Esophagus (tissue), 2 donors: ENCODE results near the gene TRPM3. TPM values are rescaled to one million over a fixed set of nuclear protein-coding genes. Genes with fewer than 3 reads are reported as not detected.

Experiments used
- H3K27ac ChIP-seq, 2 donors: one replicate each; pipeline ENCODE4 v1.5.1; 2013; ENCODE audit warnings: low read depth in 2 of 2, mild to moderate bottlenecking in 2 of 2, inconsistent platforms in 1 of 2, low read length in 1 of 2, moderate library complexity in 1 of 2
- H3K27me3 ChIP-seq, 2 donors: one replicate each; pipeline ENCODE4 v1.6.1; 2013; ENCODE audit warnings: low read length in 2 of 2, control low read depth in 1 of 2, mild to moderate bottlenecking in 1 of 2; ENCODE audit not compliant: insufficient read depth in 2 of 2, control insufficient read depth in 1 of 2
- H3K36me3 ChIP-seq, 2 donors: one replicate each; pipeline ENCODE4 v1.6.1; 2013; ENCODE audit warnings: low read length in 1 of 2; ENCODE audit not compliant: control insufficient read depth in 2 of 2, insufficient read depth in 2 of 2
- H3K4me1 ChIP-seq, 2 donors: one replicate each; pipeline ENCODE4 v1.6.1; 2013; ENCODE audit warnings: low read length in 1 of 2; ENCODE audit not compliant: control insufficient read depth in 2 of 2, insufficient read depth in 2 of 2
- H3K4me3 ChIP-seq, 2 donors: one replicate each; pipeline ENCODE4 v1.5.1; 2013; ENCODE audit warnings: low read length in 2 of 2, mild to moderate bottlenecking in 2 of 2, low read depth in 1 of 2, moderate library complexity in 1 of 2
- H3K9me3 ChIP-seq, 2 donors: one replicate each; pipeline ENCODE4 v1.6.1; 2013; ENCODE audit warnings: mild to moderate bottlenecking in 2 of 2, low read depth in 1 of 2, low read length in 1 of 2, moderate library complexity in 1 of 2; ENCODE audit not compliant: control insufficient read depth in 2 of 2, insufficient read depth in 1 of 2
- WGBS, 2 donors: extraction: QIAGEN DNeasy Blood & Tissue Kit; methylation state at CpG; one replicate each; pipeline ENCODE4 v1.1.7; 2013; 5-methylcytosine and 5-hydroxymethylcytosine counted together
- polyA plus RNA-seq, 2 donors: library from polyadenylated mRNA; stranded (reverse); fragments of 200-250 nt; gene quantifications; one replicate each; pipeline ENCODE4 v1.2.3, GENCODE V29; 2013
- donor health status: healthy with polysubstance abuse.
- donor health status: Bipolar disorder and iron deficiency.

TRPM3 gene
- polyA plus RNA-seq, 2 donors = under 0.01 to 0.02 TPM

GRCh38 chr9:70932097-70932496 is 189.3 kb downstream of the TRPM3 start:
- H3K27me3 ChIP-seq = no peaks in the 10 kb centered on the region
- WGBS, 2 donors = 79 to 83% methylated on average over 1 of the region's 1 CpG
- H3K9me3 ChIP-seq = no peaks in the 10 kb centered on the region
- H3K27ac ChIP-seq = no peak overlapping the region
- H3K36me3 ChIP-seq = no peaks in the 10 kb centered on the region
- H3K4me3 ChIP-seq = no peak overlapping the region
- no peaks in the 10 kb centered on the region for H3K4me1 ChIP-seq

DNA sequence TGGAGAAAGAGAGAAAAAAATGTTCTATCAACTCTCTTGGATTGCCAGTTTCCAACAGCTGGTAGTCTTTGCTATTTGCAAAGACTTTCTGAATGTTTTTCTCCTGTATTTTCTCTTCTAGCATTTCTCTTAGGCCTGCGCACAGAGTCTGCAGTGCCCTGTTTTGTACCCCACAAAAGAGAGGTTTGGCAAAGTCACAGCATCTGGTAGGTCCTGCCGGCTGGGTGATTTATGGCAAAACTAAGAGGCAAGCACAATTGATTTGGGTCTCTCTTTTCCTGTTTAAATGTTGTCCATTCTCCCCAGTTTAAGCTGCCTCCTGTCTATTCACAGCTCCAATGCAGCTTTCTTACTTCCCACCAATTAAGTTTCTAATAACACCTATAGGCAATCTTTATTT is 193.9 kb downstream of the TRPM3 start:
- Histone ChIP-seq H3K4me3 (no peak overlapping the region), H3K4me1 (no peaks in the 10 kb centered on the region)
- 81 to 87% methylated on average over 2 of the region's 2 CpGs for WGBS, 2 donors

DNA sequence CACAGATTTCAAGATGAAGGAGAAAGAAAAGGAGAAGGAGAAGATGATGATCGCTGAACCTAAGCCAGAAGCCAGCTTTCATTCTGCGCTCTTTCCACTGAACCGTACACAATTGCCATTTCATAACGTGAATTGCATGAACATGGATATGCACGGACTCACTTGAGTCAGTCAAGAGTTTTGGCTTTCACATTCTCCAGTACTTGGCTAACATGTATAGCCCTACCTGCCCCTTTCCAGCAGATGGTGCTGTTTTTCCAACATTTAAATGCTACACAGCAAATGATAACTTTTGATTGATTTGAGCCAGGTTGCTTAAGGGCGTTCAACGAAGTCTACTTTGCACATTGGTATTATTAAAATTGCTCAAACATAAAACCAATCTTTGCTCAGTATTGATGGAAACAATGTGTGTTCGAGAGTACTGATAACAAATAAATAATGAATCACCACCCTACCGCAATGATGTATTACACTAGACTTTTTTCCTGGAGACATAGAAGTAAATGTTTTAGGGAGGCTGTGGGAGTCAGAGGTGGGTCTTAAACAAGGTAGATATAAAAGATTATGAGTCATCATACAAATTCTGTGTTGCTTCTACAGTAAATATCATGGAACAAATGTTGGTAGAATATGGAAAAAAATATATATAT is 196.4 kb downstream of the TRPM3 start:
- H3K4me3 ChIP-seq = no peak overlapping the region
- no peaks in the 10 kb centered on the region for H3K4me1 ChIP-seq
- H3K27me3 ChIP-seq = no peaks in the 10 kb centered on the region
- no peaks in the 10 kb centered on the region for H3K36me3 ChIP-seq
- H3K9me3 ChIP-seq = no peaks in the 10 kb centered on the region
- WGBS, 2 donors = 13 to 15% methylated on average over 9 of the region's 9 CpGs
- H3K27ac ChIP-seq = no peak overlapping the region

More for the DNA sequence above, 193.9 kb downstream of the TRPM3 start:
- H3K27me3 ChIP-seq = no peaks in the 10 kb centered on the region
- H3K36me3 ChIP-seq = no peaks in the 10 kb centered on the region
- H3K9me3 ChIP-seq = no peaks in the 10 kb centered on the region
- H3K27ac ChIP-seq = no peak overlapping the region

DNA sequence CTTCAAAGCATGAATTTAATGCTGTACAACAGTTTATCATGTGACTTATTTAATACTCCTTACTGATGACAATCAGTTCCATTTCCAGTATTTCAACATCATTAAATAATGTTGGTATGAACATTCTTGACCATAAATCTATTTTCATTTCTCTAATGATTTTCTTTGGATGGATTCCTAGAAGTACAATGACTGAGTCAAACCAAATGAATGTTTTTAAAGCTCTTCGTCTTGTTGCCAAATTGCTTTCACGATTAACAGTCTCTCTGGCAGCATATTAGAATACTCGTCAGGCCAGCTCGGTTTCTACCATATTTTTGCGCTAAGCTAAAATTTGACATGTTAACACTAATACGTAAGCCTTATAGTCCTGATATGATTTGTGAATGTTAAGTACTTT is 197.0 kb downstream of the TRPM3 start:
- no peaks in the 10 kb centered on the region for H3K27me3 ChIP-seq
- H3K36me3 ChIP-seq = no peaks in the 10 kb centered on the region
- H3K4me3 ChIP-seq = no peak overlapping the region
- WGBS, 2 donors = 35 to 46% methylated on average over 6 of the region's 6 CpGs
- H3K27ac ChIP-seq = no peak overlapping the region
- no peaks in the 10 kb centered on the region for H3K9me3 ChIP-seq
- H3K4me1 ChIP-seq = no peaks in the 10 kb centered on the region

- Histone ChIP-seq H3K27ac (no peak overlapping the region), H3K36me3 (no peaks in the 10 kb centered on the region), H3K4me1 (no peaks in the 10 kb centered on the region), H3K27me3 (no peaks in the 10 kb centered on the region), H3K9me3 (no peaks in the 10 kb centered on the region), H3K4me3 (no peak overlapping the region)
- WGBS, 2 donors = 39 to 52% methylated on average over 1 of the region's 1 CpG
These were observed 197.5 kb downstream of the TRPM3 start for GRCh38 chr9:70923961-70924360.

- H3K27ac ChIP-seq = no peak overlapping the region
- WGBS, 2 donors = 69 to 75% methylated on average over 1 of the region's 1 CpG
- no peak overlapping the region for H3K4me3 ChIP-seq
- no peaks in the 10 kb centered on the region for H3K36me3 ChIP-seq
- no peaks in the 10 kb centered on the region for H3K27me3 ChIP-seq
- H3K4me1 ChIP-seq = no peaks in the 10 kb centered on the region
- H3K9me3 ChIP-seq = no peaks in the 10 kb centered on the region
These were observed 200.3 kb downstream of the TRPM3 start for GRCh38 chr9:70921136-70921535.

GRCh38 chr9:70917277-70917676 is 204.1 kb downstream of the TRPM3 start:
- Histone ChIP-seq H3K27me3 (no peaks in the 10 kb centered on the region), H3K4me1 (no peaks in the 10 kb centered on the region), H3K27ac (no peak overlapping the region), H3K36me3 (no peaks in the 10 kb centered on the region), H3K4me3 (no peak overlapping the region), H3K9me3 (no peaks in the 10 kb centered on the region)
- WGBS, 2 donors = 97 to 98% methylated on average over 7 of the region's 7 CpGs

DNA sequence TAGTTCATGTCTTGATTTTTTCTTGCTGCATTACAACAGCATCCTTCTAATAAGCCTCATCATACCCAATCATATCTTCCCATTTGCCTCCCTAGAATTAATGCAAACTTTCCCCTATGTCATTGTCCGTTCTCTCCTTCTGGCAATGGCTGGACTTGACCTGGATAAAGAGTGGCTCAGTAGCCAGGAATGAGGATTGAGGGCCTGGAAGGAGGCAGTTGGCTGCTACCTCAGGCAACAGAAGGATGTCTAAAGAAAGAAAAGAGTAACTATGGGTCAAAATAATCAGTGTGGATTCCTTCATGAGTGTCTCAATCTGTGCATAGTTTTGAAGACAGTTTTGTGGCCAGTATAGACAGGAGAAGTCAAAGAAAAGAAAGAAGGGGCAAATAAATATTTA is 209.6 kb downstream of the TRPM3 start:
- Histone ChIP-seq H3K9me3 (no peaks in the 10 kb centered on the region), H3K4me3 (no peak overlapping the region), H3K4me1 (no peaks in the 10 kb centered on the region), H3K36me3 (no peaks in the 10 kb centered on the region), H3K27me3 (no peaks in the 10 kb centered on the region), H3K27ac (no peak overlapping the region)
- 74 to 87% methylated on average over 1 of the region's 1 CpG for WGBS, 2 donors

DNA sequence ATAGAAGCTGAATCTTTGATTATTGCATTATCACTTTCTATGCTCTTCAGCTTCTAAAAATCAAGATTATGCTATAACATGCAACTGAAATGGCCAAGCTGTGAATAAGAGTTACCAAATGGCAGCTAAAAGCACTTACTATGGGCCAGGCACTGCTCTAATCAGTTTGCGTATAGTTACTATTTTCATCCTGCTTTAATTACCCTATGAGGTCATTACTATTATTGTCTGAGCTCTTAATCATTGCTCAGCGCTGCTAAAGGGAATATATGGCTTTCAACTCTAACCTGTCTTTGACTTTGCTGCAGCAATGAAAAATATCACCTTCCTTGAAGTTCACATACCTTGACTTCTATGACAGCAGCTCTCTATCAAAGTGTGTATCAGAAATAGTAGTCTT is 210.8 kb downstream of the TRPM3 start:
- Histone ChIP-seq H3K4me3 (no peak overlapping the region), H3K27me3 (no peaks in the 10 kb centered on the region), H3K27ac (no peak overlapping the region), H3K9me3 (no peaks in the 10 kb centered on the region), H3K4me1 (no peaks in the 10 kb centered on the region), H3K36me3 (no peaks in the 10 kb centered on the region)
- 74 to 75% methylated on average over 2 of the region's 2 CpGs for WGBS, 2 donors

DNA sequence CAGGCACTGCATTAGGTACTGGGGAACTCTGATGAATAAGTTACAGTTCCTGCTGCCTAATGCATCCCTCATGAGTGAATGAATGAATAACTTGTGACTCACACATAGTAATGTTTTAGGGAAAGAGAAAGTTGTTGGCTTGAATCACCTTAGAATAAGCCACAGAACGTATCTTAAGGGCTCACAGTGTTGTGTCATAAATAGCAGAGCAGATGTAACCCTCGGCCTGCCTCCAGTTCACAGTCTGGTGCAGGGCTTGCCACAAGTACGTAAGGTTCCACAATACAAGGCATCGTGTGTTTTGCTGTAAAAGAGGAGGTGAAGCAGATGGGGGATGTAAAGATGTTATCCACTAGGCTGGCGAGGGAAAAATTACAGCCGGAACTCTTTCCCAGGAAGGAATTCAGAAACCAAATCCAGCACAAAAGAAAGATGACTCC is 218.7 kb downstream of the TRPM3 start:
- WGBS, 2 donors = 44 to 49% methylated on average over 6 of the region's 6 CpGs
- Histone ChIP-seq H3K4me3 (no peak overlapping the region), H3K4me1 (no peaks in the 10 kb centered on the region), H3K36me3 (no peaks in the 10 kb centered on the region), H3K27me3 (no peaks in the 10 kb centered on the region), H3K9me3 (no peaks in the 10 kb centered on the region), H3K27ac (no peak overlapping the region)
